GM12891 (cell line): ENCODE data around the gene MAL.

ENCODE experiments used
- DNase-seq: peaks from one replicate; pipeline ENCODE4 v3.0.0; 2011; ENCODE audit warnings: low spot score; ENCODE audit not compliant: insufficient read length
- FAIRE-seq: peaks from 2 replicates; lab custom pipeline; 2011; peaks lifted over from hg19 to GRCh38; lab: Jason Lieb, UNC
- PAX5 ChIP-seq: IDR thresholded peaks from 2 replicates; pipeline ENCODE4 v1.6.1; 2011; ENCODE audit warnings: low read length, moderate library complexity, mild to moderate bottlenecking; ENCODE audit not compliant: insufficient read depth, severe bottlenecking
- POLR2A ChIP-seq: IDR thresholded peaks from 2 replicates; pipeline ENCODE4 v1.6.1; 2011; ENCODE audit warnings: low read depth, low read length, control low read depth
- POLR2AphosphoS5 ChIP-seq: IDR thresholded peaks from 2 replicates; pipeline ENCODE4 v1.6.1; 2011; ENCODE audit warnings: low read depth, low read length, control low read depth
- POU2F2 ChIP-seq: IDR thresholded peaks from 2 replicates; pipeline ENCODE4 v1.6.1; 2011; ENCODE audit warnings: low read depth, mild to moderate bottlenecking, control low read depth, low read length, moderate library complexity
- SPI1 ChIP-seq: IDR thresholded peaks from 2 replicates; pipeline ENCODE4 v1.6.1; 2011; ENCODE audit warnings: low read depth, low read length, control low read depth
- TAF1 ChIP-seq: IDR thresholded peaks from 2 replicates; pipeline ENCODE4 v1.6.1; 2011; ENCODE audit warnings: low read depth, low read length, control low read depth

Gene MAL

GRCh38 chr2:95022309-95023221 lies 2.9 kb upstream of the MAL start:
- no peak for TF ChIP-seq POU2F2
- no peak for TF ChIP-seq TAF1
- peak; percentile 51 for TF ChIP-seq SPI1
- FAIRE-seq (peak; percentile 99), DNase-seq (peak; percentile 80)

GRCh38 chr2:95023222-95023597 lies 2.3 kb upstream of the MAL start:
- DNase-seq (no peak), FAIRE-seq (no peak)
- no peak for TF ChIP-seq TAF1
- no peak for TF ChIP-seq PAX5
- no peak for TF ChIP-seq POU2F2
- no peak for TF ChIP-seq SPI1
- no peak for TF ChIP-seq POLR2A
- no peak for TF ChIP-seq POLR2AphosphoS5

GRCh38 chr2:95024371-95024770 lies 1.1 kb upstream of the MAL start:
- no peak for TF ChIP-seq TAF1
- FAIRE-seq (no peak), DNase-seq (no peak)

GRCh38 chr2:95024960-95025405 lies 525 bp upstream of the MAL start:
- TF ChIP-seq PAX5 (no peak), TAF1 (no peak), SPI1 (no peak), POLR2A (no peak), POLR2AphosphoS5 (no peak), POU2F2 (no peak)
- FAIRE-seq, result no peak
- DNase-seq, result no peak

- no peak for FAIRE-seq
- no peak for DNase-seq
- TF ChIP-seq PAX5 (no peak), POLR2A (no peak), SPI1 (no peak), POU2F2 (no peak)
Measured at GRCh38 chr2:95026471-95027368, 1.2 kb downstream of the MAL start.

- TF ChIP-seq POU2F2 (no peak), POLR2A (no peak), SPI1 (no peak), POLR2AphosphoS5 (no peak), TAF1 (no peak), PAX5 (no peak)
- no peak for FAIRE-seq
- no peak for DNase-seq
Measured at GRCh38 chr2:95027369-95027720, 1.8 kb downstream of the MAL start.

GRCh38 chr2:95029898-95030341 lies 4.4 kb downstream of the MAL start:
- TF ChIP-seq PAX5 (no peak), POU2F2 (no peak), POLR2AphosphoS5 (no peak), TAF1 (no peak), POLR2A (no peak), SPI1 (no peak)
- no peak for DNase-seq
- no peak for FAIRE-seq

- no peak for FAIRE-seq
Measured at GRCh38 chr2:95030496-95030895, 5.0 kb downstream of the MAL start.

GRCh38 chr2:95031076-95031725 lies 5.7 kb downstream of the MAL start:
- TF ChIP-seq POU2F2 (no peak), PAX5 (no peak), POLR2AphosphoS5 (no peak), POLR2A (no peak), TAF1 (no peak), SPI1 (no peak)
- FAIRE-seq (no peak), DNase-seq (no peak)

More at GRCh38 chr2:95030496-95030895, 5.0 kb downstream of the MAL start:
- DNase-seq, result no peak
- TF ChIP-seq POLR2AphosphoS5, result no peak
- TF ChIP-seq POU2F2, result no peak
- TF ChIP-seq PAX5, result no peak
